Kidney epithelial cell (primary cell): ENCODE data around the gene NTNG1. TPM values are rescaled to one million over a fixed set of nuclear protein-coding genes. Genes with fewer than 3 reads are reported as not detected.

Source experiments
- DNase-seq: peaks from one replicate; pipeline ENCODE4 v3.0.0-alpha.2; 2010; ENCODE audit warnings: low read depth
- H3K27me3 ChIP-seq: 2 replicates; pipeline ENCODE4 v1.6.0; 2011; ENCODE audit warnings: low read length; ENCODE audit not compliant: control insufficient read depth, insufficient read depth
- H3K36me3 ChIP-seq: 2 replicates; pipeline ENCODE4 v1.5.1; 2011; ENCODE audit warnings: low read length; ENCODE audit not compliant: control insufficient read depth, insufficient read depth
- H3K4me3 ChIP-seq: 2 replicates; pipeline ENCODE4 v1.5.1; 2011; ENCODE audit warnings: low read depth, mild to moderate bottlenecking, control low read depth, low read length
- CTCF ChIP-seq: IDR thresholded peaks from 2 replicates; pipeline ENCODE4 v1.5.1; 2011; ENCODE audit warnings: mild to moderate bottlenecking, moderate library complexity, low read length, control low read depth, inconsistent platforms; ENCODE audit not compliant: insufficient read depth, poor library complexity, severe bottlenecking
- total RNA-seq: library from RNA; depleted of rRNA; stranded (reverse); fragments of >200 nt; gene quantifications from 2 replicates; pipeline ENCODE4 v1.2.3, GENCODE V29; 2015

The NTNG1 gene
- total RNA-seq, 1 donor from 2014 or later: 3.7 TPM

DNA sequence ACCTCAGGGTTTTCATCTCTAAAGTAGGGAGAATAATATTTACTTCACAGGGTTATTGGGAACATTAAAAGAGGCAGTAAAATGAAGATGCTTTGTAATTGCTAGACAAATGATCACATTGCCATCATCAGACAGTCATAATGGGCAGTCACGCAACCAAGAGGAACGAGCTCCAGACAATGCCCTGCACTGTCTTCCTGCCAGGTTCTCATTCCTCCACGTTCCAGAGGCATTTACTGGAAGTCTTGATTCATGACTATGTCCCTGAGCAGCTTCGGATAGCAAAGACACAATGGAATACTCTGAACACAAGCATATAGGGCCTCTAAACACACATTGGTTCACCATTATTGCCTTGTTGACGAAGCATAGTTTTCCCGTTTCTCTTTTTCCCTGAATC, 389.7 kb downstream of the NTNG1 start:
- Histone ChIP-seq H3K27me3 (no peaks in the 10 kb centered on the region), H3K4me3 (no peak overlapping the region), H3K36me3 (no peaks in the 10 kb centered on the region)
- no peak for DNase-seq
- TF ChIP-seq CTCF: no peak

GRCh38 chr1:107531065-107531908, 390.4 kb downstream of the NTNG1 start:
- TF ChIP-seq CTCF: no peak
- Histone ChIP-seq H3K27me3 (no peaks in the 10 kb centered on the region), H3K36me3 (no peaks in the 10 kb centered on the region), H3K4me3 (no peak overlapping the region)
- no peak for DNase-seq

DNA sequence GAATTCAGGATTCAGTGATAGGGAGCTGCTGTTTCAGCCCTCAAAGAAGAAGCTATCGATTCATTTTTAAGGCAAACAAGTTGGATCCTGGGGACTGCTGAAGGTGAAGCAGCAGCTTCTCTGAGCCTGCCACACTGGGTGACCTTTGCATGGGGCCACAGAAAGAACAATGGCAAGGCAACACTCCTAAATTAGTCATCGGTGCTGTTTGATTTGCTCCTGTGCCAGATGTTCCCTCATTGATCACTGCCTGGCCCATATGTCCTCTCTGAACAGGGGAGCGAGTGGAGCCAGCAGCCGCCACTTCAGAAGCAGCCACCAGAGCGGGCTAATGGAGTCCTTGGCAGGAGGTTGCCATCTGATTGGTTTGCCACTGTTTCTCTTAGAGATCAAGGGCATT, 391.5 kb downstream of the NTNG1 start:
- Histone ChIP-seq H3K36me3 (no peaks in the 10 kb centered on the region), H3K4me3 (no peak overlapping the region), H3K27me3 (no peaks in the 10 kb centered on the region)
- TF ChIP-seq CTCF: no peak
- no peak for DNase-seq

Other genes with a start within 250 kb of the NTNG1 start
- gene PRMT6, start 84.4 kb upstream of the NTNG1 start, total RNA-seq: 22.1 and 26.2 TPM in 2 replicates